GM21423 (cell line): ENCODE measurements around the gene CRADD.

Source experiments
- ATAC-seq: cut with Tn5 transposase; IDR thresholded peaks from one replicate; pipeline ENCODE4 v1.9.1; 2021; ENCODE audit warnings: mild to moderate bottlenecking, moderate library complexity; ENCODE audit not compliant: unreplicated experiment

The CRADD gene

DNA sequence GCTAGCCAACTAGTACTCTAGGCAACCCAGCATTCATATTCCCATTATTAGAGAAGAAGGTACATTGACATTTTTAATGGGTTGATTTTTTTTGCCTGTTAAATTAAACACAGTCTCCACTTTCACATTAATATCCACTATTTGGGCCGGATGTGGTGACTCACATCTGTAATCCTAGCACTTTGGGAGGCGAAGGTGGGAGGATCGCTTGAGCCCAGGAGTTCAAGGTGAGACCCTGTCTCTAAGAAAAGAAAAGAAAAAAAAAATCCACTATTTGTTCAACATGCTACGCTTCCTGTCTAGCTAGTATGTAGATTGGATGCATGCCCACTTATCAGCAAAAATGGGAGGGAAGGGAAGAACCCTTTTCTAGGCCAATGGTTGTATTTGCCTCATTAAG lies 7.1 kb upstream of the CRADD start:
- no peak for ATAC-seq

- ATAC-seq: no peak
Observed at GRCh38 chr12:93671044-93671443, 6.1 kb upstream of the CRADD start.

GRCh38 chr12:93673084-93673483 lies 4.1 kb upstream of the CRADD start:
- ATAC-seq: no peak

- ATAC-seq: no peak
Observed at GRCh38 chr12:93674386-93674785, 2.8 kb upstream of the CRADD start.

DNA sequence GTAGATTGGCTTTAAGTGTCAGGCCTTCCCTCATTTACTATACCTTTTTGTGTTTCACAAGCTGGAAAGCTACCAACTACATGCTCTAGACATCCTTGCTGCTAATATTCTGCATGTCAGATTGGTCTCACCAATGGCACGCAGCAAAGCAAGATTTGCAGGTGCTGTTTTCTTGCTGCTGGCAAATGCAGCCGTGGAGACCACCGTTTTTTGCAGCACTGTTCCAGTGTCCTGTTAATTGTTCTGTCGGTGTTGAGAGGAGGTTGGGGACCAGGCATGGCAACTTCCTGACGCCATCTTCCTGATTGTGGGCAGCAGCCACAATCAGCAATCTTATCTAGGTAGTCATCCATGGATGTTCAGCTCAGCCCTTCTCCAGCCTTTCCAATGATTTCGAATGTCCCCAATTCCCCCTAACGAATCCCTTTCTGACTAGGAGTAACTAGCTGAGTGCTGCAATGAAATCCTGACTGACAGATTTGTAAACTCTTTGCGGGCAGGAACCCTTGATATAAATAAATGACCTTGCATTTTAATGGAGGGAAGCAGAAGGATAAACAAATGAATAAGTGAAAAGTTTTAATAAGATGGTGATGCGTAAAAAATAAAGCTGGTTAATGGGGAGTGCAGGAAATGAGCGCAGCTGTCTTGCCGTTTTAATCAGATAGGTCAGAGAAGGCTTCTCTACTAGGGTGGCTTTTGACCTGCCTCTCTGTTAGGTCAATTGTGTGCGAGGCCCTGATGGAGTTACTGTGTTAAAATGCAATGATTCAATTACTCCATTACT lies 574 bp upstream of the CRADD start:
- no peak for ATAC-seq

DNA sequence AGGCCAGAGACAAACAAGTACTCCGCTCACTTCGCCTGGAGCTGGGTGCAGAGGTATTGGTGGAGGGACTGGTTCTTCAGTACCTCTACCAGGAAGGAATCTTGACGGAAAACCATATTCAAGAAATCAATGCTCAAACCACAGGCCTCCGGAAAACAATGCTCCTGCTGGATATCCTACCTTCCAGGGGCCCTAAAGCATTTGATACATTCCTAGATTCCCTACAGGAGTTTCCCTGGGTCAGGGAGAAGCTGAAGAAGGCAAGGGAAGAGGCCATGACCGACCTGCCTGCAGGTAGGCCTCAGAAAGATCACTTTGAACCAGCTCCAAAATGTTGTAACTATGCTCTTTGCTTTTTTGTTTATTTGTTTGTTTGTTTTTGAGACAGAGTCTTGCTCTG lies 1.6 kb downstream of the CRADD start:
- ATAC-seq: no peak

GRCh38 chr12:93679308-93679925 lies 2.2 kb downstream of the CRADD start:
- no peak for ATAC-seq

DNA sequence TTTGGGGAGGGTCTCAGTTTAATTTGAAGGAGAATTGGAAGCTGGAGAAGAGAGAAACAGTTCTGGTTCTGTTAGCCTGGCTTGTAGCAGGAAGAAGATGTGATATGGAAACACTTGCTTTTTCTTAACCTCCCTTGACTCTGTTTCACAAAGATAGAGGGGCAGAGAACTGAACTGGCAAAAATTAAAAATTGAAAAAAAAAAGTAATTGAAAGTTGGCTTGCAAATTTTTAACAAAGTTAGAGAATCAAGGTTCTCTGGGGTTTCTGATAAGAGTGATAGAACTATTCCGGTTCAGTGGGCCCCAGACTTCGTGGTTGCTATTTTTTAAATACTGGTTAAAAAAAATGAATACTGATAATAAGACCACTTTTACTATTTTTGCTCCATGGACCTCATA lies 2.8 kb downstream of the CRADD start:
- no peak for ATAC-seq

GRCh38 chr12:93682846-93683261 lies 5.7 kb downstream of the CRADD start:
- ATAC-seq: no peak

DNA sequence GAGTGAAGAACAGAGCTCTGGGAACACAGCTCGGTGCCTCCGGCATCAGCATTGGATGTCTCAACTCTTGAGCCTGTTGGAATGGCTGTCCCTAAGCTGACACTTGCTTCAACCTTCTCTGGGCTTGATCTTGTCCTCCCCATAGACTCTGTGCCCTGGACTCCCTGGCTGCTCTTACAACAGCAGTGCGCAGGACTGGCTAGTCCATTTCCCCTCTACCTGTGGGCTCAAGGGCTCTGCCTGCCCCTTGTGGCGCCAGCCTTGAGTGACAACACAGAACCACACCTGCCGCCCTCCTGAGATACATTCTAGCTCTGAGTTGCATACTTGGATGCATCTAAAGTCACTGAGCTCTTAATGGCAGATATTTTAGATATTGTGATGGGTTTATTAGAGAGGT lies 6.2 kb downstream of the CRADD start:
- ATAC-seq: no peak

GRCh38 chr12:93684716-93685115 lies 7.5 kb downstream of the CRADD start:
- ATAC-seq: no peak

DNA sequence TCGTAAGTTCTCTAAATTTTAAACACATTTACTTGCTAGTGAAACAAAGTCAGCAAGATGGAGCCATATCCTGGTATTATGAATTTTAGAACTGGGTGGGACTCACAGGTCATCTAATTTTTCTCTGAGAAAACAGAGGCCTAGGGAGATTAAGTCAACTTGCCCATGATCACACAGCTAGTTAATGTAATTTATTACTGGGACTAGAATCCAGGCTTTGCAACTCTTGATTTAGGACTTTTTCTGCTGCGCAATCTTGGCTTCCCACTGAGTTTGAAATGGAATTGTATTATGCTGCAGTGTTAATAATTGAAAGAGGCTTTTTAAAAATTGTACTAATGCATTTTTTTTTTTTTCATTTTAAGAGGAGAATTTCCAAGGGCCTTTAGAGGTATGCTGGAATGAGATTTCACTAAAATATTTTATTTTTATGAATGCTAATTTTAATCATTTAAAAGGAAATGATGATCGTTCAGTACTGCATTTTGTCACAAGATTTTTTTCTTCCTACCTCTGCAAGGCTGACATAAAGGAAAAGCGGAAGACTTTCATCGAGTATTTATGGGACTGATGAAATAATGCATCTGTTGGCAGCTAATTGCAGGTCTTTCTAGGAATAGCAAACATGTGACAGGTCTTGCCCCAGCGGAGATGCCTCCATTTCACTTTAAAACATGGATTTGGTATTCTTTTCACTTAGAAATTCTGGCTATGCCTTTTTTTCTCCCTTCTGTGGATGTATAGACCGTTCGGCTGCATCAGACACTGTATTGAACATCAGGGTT lies 9.6 kb downstream of the CRADD start:
- ATAC-seq: no peak

GRCh38 chr12:93689076-93689834 lies 12.1 kb downstream of the CRADD start:
- no peak for ATAC-seq

DNA sequence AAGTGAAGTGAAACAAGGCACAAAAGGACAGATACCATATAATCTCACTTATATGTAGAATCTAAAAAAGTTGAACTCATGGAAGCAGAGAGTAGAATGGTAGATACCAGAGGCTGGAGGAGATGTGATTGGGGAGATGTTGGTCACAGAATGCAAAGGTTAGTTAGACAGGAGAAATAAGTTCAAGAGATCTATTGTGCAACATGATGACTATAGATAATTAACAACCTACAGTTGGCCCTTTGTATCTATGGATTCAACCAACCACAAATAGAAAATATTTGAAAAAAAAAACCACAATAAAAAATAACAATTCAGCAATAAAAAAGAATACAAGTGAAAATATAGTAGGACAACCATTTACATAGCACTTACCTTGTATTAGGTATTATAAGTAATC lies 19.3 kb downstream of the CRADD start:
- no peak for ATAC-seq

GRCh38 chr12:93698307-93699092 lies 21.3 kb downstream of the CRADD start:
- no peak for ATAC-seq

GRCh38 chr12:93699271-93700145 lies 22.3 kb downstream of the CRADD start:
- ATAC-seq: no peak

- ATAC-seq: no peak
Observed at GRCh38 chr12:93702707-93703315, 25.6 kb downstream of the CRADD start.

GRCh38 chr12:93704122-93704521 lies 26.9 kb downstream of the CRADD start:
- ATAC-seq: no peak

GRCh38 chr12:93704625-93705024 lies 27.4 kb downstream of the CRADD start:
- no peak for ATAC-seq
